ENCODE results near the gene F11.
"Not testable (repeated sequence)": the region's sequence is repeated elsewhere in the genome, so short reads cannot be mapped to it uniquely, and the experiment has no call there.

DNA sequence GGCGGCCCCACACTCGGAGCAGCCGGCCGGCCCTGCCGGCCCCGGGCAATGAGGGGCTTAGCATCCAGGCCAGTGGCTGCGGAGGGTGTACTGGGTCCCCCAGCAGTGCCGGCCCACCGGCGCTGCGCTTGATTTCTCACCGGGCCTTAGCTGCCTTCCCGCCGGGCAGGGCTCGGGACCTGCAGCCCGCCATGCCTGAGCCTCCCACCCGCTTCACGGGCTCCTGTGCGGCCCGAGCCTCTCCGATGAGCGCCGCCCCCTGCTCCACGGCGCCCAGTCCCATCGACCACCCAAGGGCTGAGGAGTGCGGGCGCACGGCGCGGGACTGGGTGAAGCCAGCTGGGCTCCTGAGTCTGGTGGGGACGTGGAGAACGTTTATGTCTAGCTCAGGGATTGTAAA lies 58.7 kb downstream of the F11 start:
- TF ChIP-seq, protein P1, sequence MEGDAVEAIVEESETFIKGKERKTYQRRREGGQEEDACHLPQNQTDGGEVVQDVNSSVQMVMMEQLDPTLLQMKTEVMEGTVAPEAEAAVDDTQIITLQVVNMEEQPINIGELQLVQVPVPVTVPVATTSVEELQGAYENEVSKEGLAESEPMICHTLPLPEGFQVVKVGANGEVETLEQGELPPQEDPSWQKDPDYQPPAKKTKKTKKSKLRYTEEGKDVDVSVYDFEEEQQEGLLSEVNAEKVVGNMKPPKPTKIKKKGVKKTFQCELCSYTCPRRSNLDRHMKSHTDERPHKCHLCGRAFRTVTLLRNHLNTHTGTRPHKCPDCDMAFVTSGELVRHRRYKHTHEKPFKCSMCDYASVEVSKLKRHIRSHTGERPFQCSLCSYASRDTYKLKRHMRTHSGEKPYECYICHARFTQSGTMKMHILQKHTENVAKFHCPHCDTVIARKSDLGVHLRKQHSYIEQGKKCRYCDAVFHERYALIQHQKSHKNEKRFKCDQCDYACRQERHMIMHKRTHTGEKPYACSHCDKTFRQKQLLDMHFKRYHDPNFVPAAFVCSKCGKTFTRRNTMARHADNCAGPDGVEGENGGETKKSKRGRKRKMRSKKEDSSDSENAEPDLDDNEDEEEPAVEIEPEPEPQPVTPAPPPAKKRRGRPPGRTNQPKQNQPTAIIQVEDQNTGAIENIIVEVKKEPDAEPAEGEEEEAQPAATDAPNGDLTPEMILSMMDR (IDR thresholded peaks at IDR 0.05): not testable (repeated sequence)
- TF ChIP-seq EZH2 (IDR thresholded peaks at IDR 0.05; ENCODE audit: borderline replicate concordance, insufficient read depth, low read depth, low read length, poor library complexity, severe bottlenecking): not testable (repeated sequence)
